Type B pancreatic cell (in vitro differentiated cells): Measurements from ENCODE around the gene CD180. TPM values are rescaled to one million over a fixed set of nuclear protein-coding genes. Genes with fewer than 3 reads are reported as not detected.

Experiments used
- DNase-seq: peaks from one replicate; pipeline ENCODE4 v3.0.0; 2021; ENCODE audit warnings: mixed read lengths; ENCODE audit not compliant: unreplicated experiment; ENCODE audit errors: extremely low spot score
- H3K27ac Mint-ChIP-seq: 2 replicates; pipeline ENCODE4 v1.8.0; 2021; ENCODE audit warnings: mild to moderate bottlenecking, mixed read lengths
- H3K27me3 Mint-ChIP-seq: 2 replicates; pipeline ENCODE4 v1.8.0; 2021; ENCODE audit warnings: mixed read lengths
- H3K36me3 Mint-ChIP-seq: 2 replicates; pipeline ENCODE4 v1.8.0; 2021; ENCODE audit warnings: mixed read lengths
- H3K4me1 Mint-ChIP-seq: one replicate; pipeline ENCODE4 v1.8.0; 2021; ENCODE audit warnings: mixed read lengths; ENCODE audit not compliant: unreplicated experiment
- H3K4me3 Mint-ChIP-seq: 2 replicates; pipeline ENCODE4 v1.8.0; 2021; ENCODE audit warnings: mild to moderate bottlenecking, mixed read lengths
- H3K9me3 Mint-ChIP-seq: 2 replicates; pipeline ENCODE4 v1.8.0; 2021; ENCODE audit warnings: mixed read lengths
- total RNA-seq: library from RNA; stranded (reverse); gene quantifications from 2 replicates; pipeline ENCODE4 v1.2.1, GENCODE V29; 2021; ENCODE audit warnings: low replicate concordance
- TF ChIP-seq, protein P1 (sequence below): fragments of 200-600 bp; sonication (generic); conservative IDR thresholded peaks from 2 replicates; pipeline ENCODE4 v1.5.0; 2021; ENCODE audit warnings: antibody characterized with exemption, mild to moderate bottlenecking

The CD180 gene
- total RNA-seq, 1 donor from 2014 or later = not detected

DNA sequence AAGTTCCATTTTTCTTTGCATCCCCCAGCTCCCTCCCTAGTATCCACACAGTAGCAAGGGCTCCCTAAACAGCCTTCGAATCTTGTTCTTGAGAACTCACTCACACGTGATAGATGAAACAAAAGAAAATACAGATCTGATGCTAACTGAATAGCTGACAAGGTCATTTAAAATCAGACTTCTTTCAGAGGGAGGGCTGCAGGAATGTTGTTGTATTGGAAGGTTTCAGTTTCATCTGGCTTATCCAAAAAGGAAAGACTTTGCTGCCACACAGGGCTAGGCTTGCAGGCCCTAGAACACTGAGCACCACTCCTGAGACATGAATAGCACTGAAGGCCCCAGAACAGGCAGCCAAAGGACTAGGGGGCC, 3.2 kb downstream of the CD180 start:
- Mint-ChIP-seq H3K27me3 (peaks cover 7% of the 10 kb centered on the region), H3K27ac (no peak overlapping the region), H3K4me3 (no peak overlapping the region), H3K4me1 (peaks cover 8% of the 10 kb centered on the region), H3K36me3 (no peaks in the 10 kb centered on the region), H3K9me3 (peaks cover 6% of the 10 kb centered on the region)
- TF ChIP-seq, protein P1, sequence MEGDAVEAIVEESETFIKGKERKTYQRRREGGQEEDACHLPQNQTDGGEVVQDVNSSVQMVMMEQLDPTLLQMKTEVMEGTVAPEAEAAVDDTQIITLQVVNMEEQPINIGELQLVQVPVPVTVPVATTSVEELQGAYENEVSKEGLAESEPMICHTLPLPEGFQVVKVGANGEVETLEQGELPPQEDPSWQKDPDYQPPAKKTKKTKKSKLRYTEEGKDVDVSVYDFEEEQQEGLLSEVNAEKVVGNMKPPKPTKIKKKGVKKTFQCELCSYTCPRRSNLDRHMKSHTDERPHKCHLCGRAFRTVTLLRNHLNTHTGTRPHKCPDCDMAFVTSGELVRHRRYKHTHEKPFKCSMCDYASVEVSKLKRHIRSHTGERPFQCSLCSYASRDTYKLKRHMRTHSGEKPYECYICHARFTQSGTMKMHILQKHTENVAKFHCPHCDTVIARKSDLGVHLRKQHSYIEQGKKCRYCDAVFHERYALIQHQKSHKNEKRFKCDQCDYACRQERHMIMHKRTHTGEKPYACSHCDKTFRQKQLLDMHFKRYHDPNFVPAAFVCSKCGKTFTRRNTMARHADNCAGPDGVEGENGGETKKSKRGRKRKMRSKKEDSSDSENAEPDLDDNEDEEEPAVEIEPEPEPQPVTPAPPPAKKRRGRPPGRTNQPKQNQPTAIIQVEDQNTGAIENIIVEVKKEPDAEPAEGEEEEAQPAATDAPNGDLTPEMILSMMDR = no peak
- DNase-seq = no peak

DNA sequence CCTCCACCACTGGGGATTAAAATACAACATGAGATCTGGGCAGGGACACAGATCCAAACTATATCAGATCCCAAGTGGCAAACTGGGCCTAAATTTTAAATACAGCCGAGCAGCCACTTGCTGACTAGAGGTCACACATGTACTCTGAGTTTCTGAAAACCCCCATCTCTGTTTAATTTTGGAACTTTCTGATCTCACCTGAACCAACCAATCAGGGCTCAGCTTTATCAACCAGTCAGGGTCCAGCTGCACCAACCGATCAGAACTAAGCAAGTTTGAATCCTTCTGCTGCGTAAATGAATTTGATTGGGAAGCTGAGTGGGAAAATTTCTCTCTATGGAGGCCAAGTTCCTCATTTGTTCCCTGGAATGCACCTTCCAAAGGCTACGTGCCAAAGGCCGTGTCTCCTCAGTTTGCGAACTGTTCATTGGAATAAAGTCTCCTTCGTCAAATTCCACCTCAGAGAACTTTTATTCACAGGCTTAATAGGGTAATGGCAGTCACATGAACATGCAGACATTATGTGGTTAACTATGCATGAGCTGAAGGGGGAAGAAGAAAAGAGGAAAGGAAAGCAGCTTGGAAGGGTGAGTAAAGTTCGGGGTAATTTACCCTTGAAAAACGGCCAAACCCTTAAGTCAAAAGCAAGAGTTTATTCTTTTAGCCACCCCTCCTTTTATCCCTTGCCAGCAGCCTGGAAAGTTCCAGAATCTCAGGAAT, 3.7 kb downstream of the CD180 start:
- Mint-ChIP-seq H3K27ac (no peak overlapping the region), H3K4me3 (no peak overlapping the region), H3K27me3 (peaks cover 7% of the 10 kb centered on the region), H3K36me3 (no peaks in the 10 kb centered on the region), H3K4me1 (peaks cover 8% of the 10 kb centered on the region), H3K9me3 (peaks cover 6% of the 10 kb centered on the region)
- TF ChIP-seq, protein P1 = no peak
- DNase-seq = no peak

DNA sequence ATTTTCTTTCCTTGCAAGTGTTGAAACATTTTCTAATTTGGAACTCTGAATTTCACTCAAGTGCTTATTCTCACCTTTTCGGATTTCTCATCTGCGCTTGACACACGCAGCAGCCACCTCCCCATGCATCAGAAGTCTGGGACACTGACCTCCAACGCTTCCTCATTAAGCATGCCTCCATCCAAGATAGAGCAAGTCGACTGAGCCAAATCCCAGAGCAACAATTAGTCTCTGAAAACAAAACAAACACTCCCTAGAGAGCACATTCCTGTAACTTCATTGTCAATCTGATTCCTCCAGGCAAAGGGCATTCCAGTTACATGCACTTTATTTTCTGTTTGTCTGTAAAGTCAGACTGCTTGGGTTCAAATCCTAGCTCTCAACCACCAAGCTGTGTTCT, 5.7 kb downstream of the CD180 start:
- TF ChIP-seq, protein P1 = no peak
- Mint-ChIP-seq H3K9me3 (peaks cover 6% of the 10 kb centered on the region), H3K27ac (no peak overlapping the region), H3K27me3 (peaks cover 7% of the 10 kb centered on the region), H3K36me3 (no peaks in the 10 kb centered on the region), H3K4me3 (no peak overlapping the region), H3K4me1 (peaks cover 8% of the 10 kb centered on the region)
- no peak for DNase-seq

DNA sequence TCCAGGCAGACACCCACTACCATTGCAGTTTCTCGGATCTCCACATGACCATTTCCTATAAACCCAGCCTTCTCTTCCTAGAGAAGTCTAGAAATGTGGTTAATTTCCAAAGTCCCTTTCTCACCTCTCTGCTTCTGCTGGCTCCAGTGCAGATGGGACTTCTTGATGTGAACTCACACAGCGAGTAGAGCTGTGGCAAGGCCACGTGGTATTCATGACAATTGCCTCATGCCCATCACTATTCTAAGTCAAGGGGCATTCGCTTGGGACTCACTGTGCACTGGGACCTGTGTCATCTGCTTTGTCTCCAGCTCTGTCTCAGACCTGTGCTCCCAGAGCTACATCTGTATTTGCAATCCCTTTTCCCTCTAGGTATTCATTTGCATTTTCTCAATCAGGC, 6.2 kb downstream of the CD180 start:
- no peak for DNase-seq
- TF ChIP-seq, protein P1 = no peak
- peaks cover 8% of the 10 kb centered on the region for H3K4me1 Mint-ChIP-seq
- H3K27ac Mint-ChIP-seq = no peak overlapping the region
- peaks cover 3% of the 10 kb centered on the region for H3K27me3 Mint-ChIP-seq
- H3K9me3 Mint-ChIP-seq = peaks cover 6% of the 10 kb centered on the region
- no peak overlapping the region for H3K4me3 Mint-ChIP-seq
- H3K36me3 Mint-ChIP-seq = no peaks in the 10 kb centered on the region

DNA sequence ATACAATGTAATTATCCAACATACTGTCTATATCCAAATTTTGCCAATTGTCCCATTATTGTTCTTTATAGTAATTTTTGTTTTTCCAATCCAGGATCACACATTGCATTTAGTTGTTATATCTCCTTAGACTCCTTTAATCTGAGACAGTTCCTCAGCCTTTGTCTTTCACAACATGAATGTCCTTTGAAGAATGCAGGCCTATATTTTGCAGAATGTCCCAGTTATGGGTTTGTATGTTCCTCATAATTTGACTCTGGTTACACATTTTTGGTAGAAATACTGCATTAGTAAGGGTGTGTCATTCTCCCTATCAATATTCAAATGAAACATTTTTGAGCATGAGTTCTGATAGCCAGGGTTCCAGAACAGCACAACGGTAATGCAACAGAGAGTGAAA, 6.7 kb downstream of the CD180 start:
- no peak overlapping the region for H3K27ac Mint-ChIP-seq
- DNase-seq = no peak

More for the DNA sequence above, 6.7 kb downstream of the CD180 start:
- Mint-ChIP-seq H3K4me3 (no peak overlapping the region), H3K9me3 (peaks cover 6% of the 10 kb centered on the region), H3K36me3 (no peaks in the 10 kb centered on the region), H3K4me1 (peaks cover 8% of the 10 kb centered on the region), H3K27me3 (peaks cover 3% of the 10 kb centered on the region)
- TF ChIP-seq, protein P1 = no peak
